C4-2B (cell line): ENCODE data around the gene TMEM131L.

Source experiments
- CTCF ChIP-seq: fragments of 450-650 bp; conservative IDR thresholded peaks from 2 replicates; pipeline ENCODE4 v1.5.1; 2017; ENCODE audit warnings: mild to moderate bottlenecking
- ZFX ChIP-seq: fragments of 450-650 bp; IDR thresholded peaks from 2 replicates; pipeline ENCODE4 v1.6.1; 2017

- TF ChIP-seq ZFX (no peak), CTCF (no peak)
Observed at GRCh38 chr4:153521478-153521877, 55.3 kb downstream of the TMEM131L start.
